Measurements from ENCODE around the gene SAFB.
"Not testable (repeated sequence)": the region's sequence is repeated elsewhere in the genome, so short reads cannot be mapped to it uniquely, and the experiment has no call there.

Gene SAFB

GRCh38 chr19:5688262-5688881, 65.5 kb downstream of the SAFB start:
- not testable (repeated sequence) for DNase-seq

- peak; percentile 94 for DNase-seq
Measured at GRCh38 chr19:5690125-5690954, 67.5 kb downstream of the SAFB start, which contains the start of gene RPL36. RPL36 (plus strand) TSS chr19:5690295; CDS start chr19:5690508, 213 bp downstream.

- DNase-seq: no peak
Measured at GRCh38 chr19:5690955-5691821, 68.3 kb downstream of the SAFB start.

- DNase-seq: no peak
Measured at GRCh38 chr19:5691822-5692722, 69.2 kb downstream of the SAFB start.

- no peak for DNase-seq
Measured at GRCh38 chr19:5692723-5693194, 69.9 kb downstream of the SAFB start.

- DNase-seq: no peak
Measured at GRCh38 chr19:5693195-5694166, 70.6 kb downstream of the SAFB start.

- DNase-seq: no peak
Measured at GRCh38 chr19:5694167-5694955, 71.5 kb downstream of the SAFB start.

GRCh38 chr19:5694956-5695648, 72.2 kb downstream of the SAFB start:
- DNase-seq: no peak

GRCh38 chr19:5695649-5696195, 72.8 kb downstream of the SAFB start:
- DNase-seq: no peak

GRCh38 chr19:5696196-5697021, 73.5 kb downstream of the SAFB start:
- no peak for DNase-seq

GRCh38 chr19:5697022-5697889, 74.4 kb downstream of the SAFB start:
- no peak for DNase-seq

GRCh38 chr19:5697890-5698634, 75.2 kb downstream of the SAFB start:
- no peak for DNase-seq

- no peak for DNase-seq
Measured at GRCh38 chr19:5698635-5699422, 75.9 kb downstream of the SAFB start.

- no peak for DNase-seq
Measured at GRCh38 chr19:5700455-5701092, 77.7 kb downstream of the SAFB start.

GRCh38 chr19:5702053-5702410, 79.1 kb downstream of the SAFB start:
- DNase-seq: not testable (repeated sequence)

Measured in DMS153 (cell line).